ENCODE measurements around the gene HILPDA. TPM values are rescaled to one million over a fixed set of nuclear protein-coding genes. Genes with fewer than 3 reads are reported as not detected.
A peak's percentile ranks its signal among the peaks of the same experiment; 100 is the strongest.

The HILPDA gene
- total RNA-seq, 1 donor from 2014 or later = 41.1 TPM

DNA sequence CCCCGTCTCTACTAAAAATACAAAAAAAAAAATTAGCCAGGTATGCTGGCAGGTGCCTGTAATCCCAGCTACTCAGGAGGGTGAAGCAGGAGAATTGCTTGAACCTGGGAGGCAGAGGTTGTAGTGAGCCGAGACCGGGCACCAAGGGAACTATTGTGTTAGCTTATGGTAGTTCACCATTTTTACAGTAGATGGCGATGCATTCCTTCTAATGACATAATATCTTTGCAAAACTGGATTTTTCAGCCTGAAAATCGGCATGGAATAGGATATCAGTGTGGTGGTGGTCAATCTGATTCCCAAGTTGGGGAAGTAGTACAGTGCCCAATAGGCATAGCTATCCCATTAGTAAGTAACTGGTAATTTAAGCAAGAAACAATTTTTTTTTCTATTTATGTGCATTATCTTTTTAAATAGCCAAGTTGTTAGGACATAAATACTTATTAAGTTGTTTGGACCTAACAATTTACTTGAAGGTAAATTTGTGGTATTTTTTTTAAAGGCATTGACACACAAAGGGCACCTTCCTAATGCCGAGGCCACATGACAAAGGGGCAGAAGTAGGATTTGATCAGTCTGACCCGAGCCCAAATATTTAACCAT, 28.3 kb upstream of the HILPDA start:
- Histone ChIP-seq H3K27me3 (ENCODE audit: control insufficient read depth, insufficient read depth, low read length) (no peaks in the 10 kb centered on the region), H3K4me3 (ENCODE audit: low read depth, low read length) (no peak overlapping the region), H3K36me3 (ENCODE audit: control insufficient read depth, insufficient read depth, low read length) (no peaks in the 10 kb centered on the region)
- peak; percentile 50 for DNase-seq (ENCODE audit: low read depth)
- TF ChIP-seq, protein P1, sequence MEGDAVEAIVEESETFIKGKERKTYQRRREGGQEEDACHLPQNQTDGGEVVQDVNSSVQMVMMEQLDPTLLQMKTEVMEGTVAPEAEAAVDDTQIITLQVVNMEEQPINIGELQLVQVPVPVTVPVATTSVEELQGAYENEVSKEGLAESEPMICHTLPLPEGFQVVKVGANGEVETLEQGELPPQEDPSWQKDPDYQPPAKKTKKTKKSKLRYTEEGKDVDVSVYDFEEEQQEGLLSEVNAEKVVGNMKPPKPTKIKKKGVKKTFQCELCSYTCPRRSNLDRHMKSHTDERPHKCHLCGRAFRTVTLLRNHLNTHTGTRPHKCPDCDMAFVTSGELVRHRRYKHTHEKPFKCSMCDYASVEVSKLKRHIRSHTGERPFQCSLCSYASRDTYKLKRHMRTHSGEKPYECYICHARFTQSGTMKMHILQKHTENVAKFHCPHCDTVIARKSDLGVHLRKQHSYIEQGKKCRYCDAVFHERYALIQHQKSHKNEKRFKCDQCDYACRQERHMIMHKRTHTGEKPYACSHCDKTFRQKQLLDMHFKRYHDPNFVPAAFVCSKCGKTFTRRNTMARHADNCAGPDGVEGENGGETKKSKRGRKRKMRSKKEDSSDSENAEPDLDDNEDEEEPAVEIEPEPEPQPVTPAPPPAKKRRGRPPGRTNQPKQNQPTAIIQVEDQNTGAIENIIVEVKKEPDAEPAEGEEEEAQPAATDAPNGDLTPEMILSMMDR (IDR thresholded peaks at IDR 0.05; ENCODE audit: insufficient read depth, low read length, severe bottlenecking) = peak; percentile 61
- FAIRE-seq = no peak

DNA sequence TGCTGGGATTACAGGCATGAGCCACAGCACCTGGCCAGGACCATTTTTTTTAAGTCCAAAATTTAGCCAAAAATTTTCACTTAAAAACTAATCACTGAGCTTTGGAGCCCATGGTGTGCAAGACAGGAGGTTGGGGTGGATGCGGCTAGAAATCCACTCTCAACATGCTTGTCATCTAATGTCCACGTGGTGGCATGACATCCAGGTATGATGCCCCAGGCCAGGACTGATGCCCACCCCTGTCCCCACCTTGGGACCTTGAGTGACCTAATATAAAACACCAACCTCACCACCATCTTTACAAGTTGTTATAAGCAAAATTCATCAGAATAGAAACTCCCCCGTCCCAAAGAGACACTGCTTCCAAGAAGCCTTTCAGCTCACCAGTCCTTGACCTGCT, 25.5 kb upstream of the HILPDA start:
- DNase-seq (ENCODE audit: low read depth) = no peak
- Histone ChIP-seq H3K4me3 (ENCODE audit: low read depth, low read length) (no peak overlapping the region), H3K27me3 (ENCODE audit: control insufficient read depth, insufficient read depth, low read length) (no peaks in the 10 kb centered on the region), H3K36me3 (ENCODE audit: control insufficient read depth, insufficient read depth, low read length) (no peaks in the 10 kb centered on the region)
- FAIRE-seq = no peak
- TF ChIP-seq, protein P1 (IDR thresholded peaks at IDR 0.05; ENCODE audit: insufficient read depth, low read length, severe bottlenecking) = no peak

DNA sequence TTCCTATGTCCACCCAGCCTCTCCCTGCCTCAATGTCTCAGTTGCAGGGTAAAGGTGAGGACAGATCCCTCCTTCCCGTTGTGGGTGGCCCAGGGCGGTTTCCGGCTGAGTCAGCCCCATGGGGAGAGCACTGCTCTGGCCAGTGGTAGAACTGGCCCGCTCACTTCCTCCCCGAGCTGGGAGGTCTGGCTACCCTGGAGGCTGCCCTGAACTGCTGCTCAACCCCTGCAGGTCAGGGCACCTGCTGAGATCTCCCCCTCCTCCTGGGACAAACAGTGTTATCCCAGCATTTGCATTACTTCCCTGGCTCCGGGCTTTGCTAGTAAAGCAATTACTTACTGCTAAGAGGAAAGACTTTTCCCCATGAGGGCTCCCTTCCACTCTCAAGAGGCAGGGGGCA, 24.5 kb upstream of the HILPDA start:
- Histone ChIP-seq H3K27me3 (ENCODE audit: control insufficient read depth, insufficient read depth, low read length) (no peaks in the 10 kb centered on the region), H3K36me3 (ENCODE audit: control insufficient read depth, insufficient read depth, low read length) (no peaks in the 10 kb centered on the region), H3K4me3 (ENCODE audit: low read depth, low read length) (no peak overlapping the region)
- FAIRE-seq (no peak), DNase-seq (ENCODE audit: low read depth) (no peak)
- TF ChIP-seq, protein P1 (IDR thresholded peaks at IDR 0.05; ENCODE audit: insufficient read depth, low read length, severe bottlenecking) = no peak

DNA sequence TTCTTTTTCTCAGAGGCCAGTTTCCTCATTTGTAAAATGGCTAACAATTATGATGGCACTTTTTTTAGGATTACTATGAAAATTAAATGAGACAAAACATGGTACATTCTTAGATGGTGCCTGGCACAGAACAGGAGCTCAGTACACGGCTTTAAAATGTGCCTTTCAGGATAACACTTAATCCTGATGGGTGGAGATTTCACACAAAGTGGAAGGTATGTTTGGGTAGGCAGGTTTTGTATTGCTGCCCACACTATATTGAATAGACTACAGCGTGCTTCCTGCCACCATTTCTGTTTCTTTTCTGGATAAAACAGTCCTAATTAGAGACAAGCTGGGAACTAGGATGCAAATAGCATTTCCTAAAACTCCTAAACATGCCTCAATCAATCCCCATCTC, 23.9 kb upstream of the HILPDA start:
- H3K27me3 ChIP-seq (ENCODE audit: control insufficient read depth, insufficient read depth, low read length) = no peaks in the 10 kb centered on the region
- FAIRE-seq (no peak), DNase-seq (ENCODE audit: low read depth) (no peak)
- no peak overlapping the region for H3K4me3 ChIP-seq (ENCODE audit: low read depth, low read length)
- TF ChIP-seq, protein P1 (IDR thresholded peaks at IDR 0.05; ENCODE audit: insufficient read depth, low read length, severe bottlenecking) = no peak
- no peaks in the 10 kb centered on the region for H3K36me3 ChIP-seq (ENCODE audit: control insufficient read depth, insufficient read depth, low read length)

DNA sequence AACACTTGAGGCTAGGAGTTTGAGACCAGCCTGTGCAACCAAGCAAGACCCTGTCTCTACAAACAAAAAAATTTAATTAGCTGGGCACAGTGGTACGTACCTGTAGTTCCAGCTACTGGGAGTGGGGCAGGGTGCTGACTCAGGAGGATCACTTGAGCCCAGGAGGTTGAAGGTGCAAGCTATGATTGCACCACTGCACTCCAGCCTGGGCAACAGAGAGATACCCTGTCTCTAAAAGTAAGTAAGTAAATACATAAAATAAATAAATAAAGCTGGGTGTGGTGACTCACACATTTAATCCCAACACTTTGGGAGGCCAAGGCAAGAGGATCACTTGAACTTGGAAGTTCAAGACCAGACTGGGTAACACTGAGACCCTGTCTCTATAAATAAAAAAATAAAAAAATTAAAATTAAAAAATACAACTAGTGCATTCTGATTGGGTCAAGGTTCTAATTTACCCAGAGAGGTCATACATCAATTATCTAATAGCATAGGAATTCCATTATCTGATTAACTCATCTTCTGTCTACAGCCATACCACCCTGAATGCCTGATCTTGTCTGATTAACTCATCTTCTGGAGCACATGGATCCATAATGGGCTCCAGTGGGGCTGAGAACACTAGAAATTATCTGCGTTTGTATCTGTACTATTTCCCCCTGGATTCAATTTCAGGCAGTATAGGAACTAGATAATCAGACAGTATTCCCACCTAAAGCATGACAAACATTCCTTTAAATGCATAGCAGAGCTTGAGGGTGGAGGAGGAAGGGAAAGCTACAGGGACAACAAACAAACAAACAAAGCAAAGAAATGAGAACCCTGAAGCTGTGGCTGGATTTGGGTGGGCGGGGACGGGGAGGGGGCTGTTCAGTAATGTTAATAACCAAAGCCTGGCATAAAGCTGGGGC, 21.0 kb upstream of the HILPDA start:
- TF ChIP-seq, protein P1 (IDR thresholded peaks at IDR 0.05; ENCODE audit: insufficient read depth, low read length, severe bottlenecking) = no peak
- Histone ChIP-seq H3K4me3 (ENCODE audit: low read depth, low read length) (no peak overlapping the region), H3K36me3 (ENCODE audit: control insufficient read depth, insufficient read depth, low read length) (no peaks in the 10 kb centered on the region), H3K27me3 (ENCODE audit: control insufficient read depth, insufficient read depth, low read length) (no peaks in the 10 kb centered on the region)
- DNase-seq (ENCODE audit: low read depth) (peak; percentile 34), FAIRE-seq (no peak)
